ENCODE data around the gene C9orf152. TPM values are rescaled to one million over a fixed set of nuclear protein-coding genes. Genes with fewer than 3 reads are reported as not detected.

Gene C9orf152
- polyA plus RNA-seq, 1 donor from 2014 or later = not detected

GRCh38 chr9:110157823-110158664 is 49.9 kb downstream of the C9orf152 start:
- Histone ChIP-seq H2AFZ (ENCODE audit: low read depth, low read length) (no peak overlapping the region), H4K20me1 (ENCODE audit: insufficient read depth) (no peaks in the 10 kb centered on the region), H3K4me2 (ENCODE audit: low read length) (no peak overlapping the region), H3K79me2 (replicated peaks; ENCODE audit: insufficient read depth, low read length) (no peaks in the 10 kb centered on the region), H3K36me3 (ENCODE audit: insufficient read depth, low read length) (no peaks in the 10 kb centered on the region), H3K27me3 (ENCODE audit: insufficient read depth, low read depth, low read length) (no peaks in the 10 kb centered on the region), H3F3A (ENCODE audit: insufficient read depth, low read length, poor library complexity, severe bottlenecking) (no peaks in the 10 kb centered on the region), H3K9ac (ENCODE audit: low read length) (no peak overlapping the region), H3K9me3 (ENCODE audit: low read length) (no peaks in the 10 kb centered on the region), H3K4me3 (ENCODE audit: low read length) (no peak overlapping the region), H3K27ac (ENCODE audit: low read length) (no peak overlapping the region), H3K9me2 (ENCODE audit: insufficient read depth, low read length) (no peaks in the 10 kb centered on the region)
- TF ChIP-seq MXI1 (conservative IDR thresholded peaks at IDR 0.05; ENCODE audit: poor library complexity, severe bottlenecking) (no peak), EP300 (conservative IDR thresholded peaks at IDR 0.05; ENCODE audit: poor library complexity, severe bottlenecking) (no peak), EZH2 (IDR thresholded peaks at IDR 0.05; ENCODE audit: borderline replicate concordance, insufficient read depth, low read length, poor library complexity, severe bottlenecking) (no peak), POLR2AphosphoS5 (IDR thresholded peaks at IDR 0.05) (no peak), SMC3 (conservative IDR thresholded peaks at IDR 0.05; ENCODE audit: poor library complexity) (no peak), RAD21 (conservative IDR thresholded peaks at IDR 0.05) (no peak), REST (IDR thresholded peaks at IDR 0.05; ENCODE audit: borderline replicate concordance) (no peak), TAF1 (IDR thresholded peaks at IDR 0.05; ENCODE audit: low read depth) (no peak), CTCF (IDR thresholded peaks at IDR 0.05; ENCODE audit: poor library complexity, severe bottlenecking) (no peak)

GRCh38 chr9:110156902-110157301 is 51.1 kb downstream of the C9orf152 start:
- no peak overlapping the region for H3K9ac ChIP-seq (ENCODE audit: low read length)
- H3K9me2 ChIP-seq (ENCODE audit: insufficient read depth, low read length) = no peaks in the 10 kb centered on the region
- H4K20me1 ChIP-seq (ENCODE audit: insufficient read depth) = no peaks in the 10 kb centered on the region
- H3K4me3 ChIP-seq (ENCODE audit: low read length) = no peak overlapping the region
- TF ChIP-seq CTCF (IDR thresholded peaks at IDR 0.05; ENCODE audit: poor library complexity, severe bottlenecking) = no peak
- TF ChIP-seq REST (IDR thresholded peaks at IDR 0.05; ENCODE audit: borderline replicate concordance) = no peak
- no peak for TF ChIP-seq EZH2 (IDR thresholded peaks at IDR 0.05; ENCODE audit: borderline replicate concordance, insufficient read depth, low read length, poor library complexity, severe bottlenecking)
- no peak for TF ChIP-seq MXI1 (conservative IDR thresholded peaks at IDR 0.05; ENCODE audit: poor library complexity, severe bottlenecking)
- no peak for TF ChIP-seq EP300 (conservative IDR thresholded peaks at IDR 0.05; ENCODE audit: poor library complexity, severe bottlenecking)
- no peaks in the 10 kb centered on the region for H3K36me3 ChIP-seq (ENCODE audit: insufficient read depth, low read length)
- H2AFZ ChIP-seq (ENCODE audit: low read depth, low read length) = no peak overlapping the region
- H3K4me2 ChIP-seq (ENCODE audit: low read length) = no peak overlapping the region
- H3K79me2 ChIP-seq (replicated peaks; ENCODE audit: insufficient read depth, low read length) = no peaks in the 10 kb centered on the region
- H3K27me3 ChIP-seq (ENCODE audit: insufficient read depth, low read depth, low read length) = no peaks in the 10 kb centered on the region
- no peaks in the 10 kb centered on the region for H3F3A ChIP-seq (ENCODE audit: insufficient read depth, low read length, poor library complexity, severe bottlenecking)
- H3K27ac ChIP-seq (ENCODE audit: low read length) = no peak overlapping the region
- no peaks in the 10 kb centered on the region for H3K9me3 ChIP-seq (ENCODE audit: low read length)
